ENCODE data around the gene USO1.
"Not testable (repeated sequence)": the region's sequence is repeated elsewhere in the genome, so short reads cannot be mapped to it uniquely, and the experiment has no call there.

Gene USO1

GRCh38 chr4:75715105-75715799, 9.1 kb upstream of the USO1 start:
- H3K27me3 ChIP-seq (ENCODE audit: low read depth, low read length): no peaks in the 10 kb centered on the region
- H3K4me3 ChIP-seq (ENCODE audit: low read depth in 1 of 2, low read length in 2 of 2): no peak overlapping the region
- peaks cover 0 to 16% of the 10 kb centered on the region in 2 donors for H3K4me1 ChIP-seq (ENCODE audit: control insufficient read depth in 1 of 2, insufficient read depth in 2 of 2, low read length in 2 of 2)
- H3K36me3 ChIP-seq (ENCODE audit: control insufficient read depth in 1 of 2, insufficient read depth in 2 of 2, low read length in 2 of 2): no peaks in the 10 kb centered on the region
- H3K27ac ChIP-seq (ENCODE audit: low read length): no peak overlapping the region
- H3K9me3 ChIP-seq (ENCODE audit: control insufficient read depth in 1 of 2, low read length in 2 of 2): no peaks in the 10 kb centered on the region

- H3K27ac ChIP-seq (ENCODE audit: low read length); H3K27me3 ChIP-seq (ENCODE audit: low read depth, low read length): not testable (repeated sequence)
- H3K4me1 ChIP-seq (ENCODE audit: control insufficient read depth in 1 of 2, insufficient read depth in 2 of 2, low read length in 2 of 2): peaks cover 0 to 16% of the 10 kb centered on the region in 2 donors
Measured at GRCh38 chr4:75716054-75716453, 8.3 kb upstream of the USO1 start.

DNA sequence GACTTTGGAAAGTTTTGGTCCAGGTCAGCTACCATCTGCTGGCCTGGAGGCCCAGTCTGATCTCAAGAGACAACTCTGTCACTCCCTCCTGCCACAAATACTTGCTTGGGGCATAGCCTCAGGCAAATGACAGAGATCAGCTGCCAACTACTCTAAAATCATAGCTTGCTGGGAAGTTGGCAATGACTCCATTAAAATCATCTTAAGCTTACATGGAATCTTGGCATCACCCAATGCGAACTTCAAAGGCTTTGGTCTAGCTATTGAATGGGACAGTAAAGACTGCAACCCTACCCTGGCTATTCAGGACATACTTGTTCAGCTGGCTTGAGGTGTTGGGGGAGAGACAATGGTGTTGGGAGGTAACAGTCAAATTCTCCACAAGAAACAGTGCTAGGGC, 7.0 kb upstream of the USO1 start:
- H3K4me3 ChIP-seq (ENCODE audit: low read depth in 1 of 2, low read length in 2 of 2): no peak overlapping the region
- H3K27ac ChIP-seq (ENCODE audit: low read length): no peak overlapping the region
- H3K4me1 ChIP-seq (ENCODE audit: control insufficient read depth in 1 of 2, insufficient read depth in 2 of 2, low read length in 2 of 2): peaks cover 0 to 21% of the 10 kb centered on the region in 2 donors
- H3K9me3 ChIP-seq (ENCODE audit: control insufficient read depth in 1 of 2, low read length in 2 of 2): no peaks in the 10 kb centered on the region
- H3K36me3 ChIP-seq (ENCODE audit: control insufficient read depth in 1 of 2, insufficient read depth in 2 of 2, low read length in 2 of 2): no peaks in the 10 kb centered on the region
- H3K27me3 ChIP-seq (ENCODE audit: low read depth, low read length): no peaks in the 10 kb centered on the region

More at GRCh38 chr4:75716054-75716453, 8.3 kb upstream of the USO1 start:
- H3K4me3 ChIP-seq (ENCODE audit: low read depth in 1 of 2, low read length in 2 of 2); H3K36me3 ChIP-seq (ENCODE audit: control insufficient read depth in 1 of 2, insufficient read depth in 2 of 2, low read length in 2 of 2); H3K9me3 ChIP-seq (ENCODE audit: control insufficient read depth in 1 of 2, low read length in 2 of 2): not testable (repeated sequence)

DNA sequence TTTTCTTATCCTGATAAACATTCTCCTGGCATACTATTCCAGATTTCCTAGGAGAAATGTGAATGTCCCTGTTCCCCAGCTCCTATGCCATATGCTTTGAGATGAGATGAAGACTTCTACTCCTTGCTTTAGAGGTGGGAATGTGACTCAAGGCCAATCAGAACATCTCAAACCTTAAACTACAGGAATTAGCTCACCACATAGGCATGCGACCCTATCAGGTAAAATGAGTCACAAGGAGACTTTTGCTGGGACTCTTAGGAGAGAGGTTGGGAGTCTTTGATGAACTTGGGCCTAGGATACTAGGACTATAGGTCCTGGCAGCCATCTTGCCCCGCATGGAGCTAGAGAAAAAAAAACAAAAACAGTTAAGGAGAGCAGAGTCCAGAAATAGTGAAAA, 5.8 kb upstream of the USO1 start:
- Histone ChIP-seq H3K36me3 (ENCODE audit: control insufficient read depth in 1 of 2, insufficient read depth in 2 of 2, low read length in 2 of 2) (no peaks in the 10 kb centered on the region), H3K27me3 (ENCODE audit: low read depth, low read length) (no peaks in the 10 kb centered on the region), H3K27ac (ENCODE audit: low read length) (no peak overlapping the region), H3K4me1 (ENCODE audit: control insufficient read depth in 1 of 2, insufficient read depth in 2 of 2, low read length in 2 of 2) (peaks cover 5 to 32% of the 10 kb centered on the region in 2 donors), H3K9me3 (ENCODE audit: control insufficient read depth in 1 of 2, low read length in 2 of 2) (no peaks in the 10 kb centered on the region), H3K4me3 (ENCODE audit: low read depth in 1 of 2, low read length in 2 of 2) (no peak overlapping the region)

DNA sequence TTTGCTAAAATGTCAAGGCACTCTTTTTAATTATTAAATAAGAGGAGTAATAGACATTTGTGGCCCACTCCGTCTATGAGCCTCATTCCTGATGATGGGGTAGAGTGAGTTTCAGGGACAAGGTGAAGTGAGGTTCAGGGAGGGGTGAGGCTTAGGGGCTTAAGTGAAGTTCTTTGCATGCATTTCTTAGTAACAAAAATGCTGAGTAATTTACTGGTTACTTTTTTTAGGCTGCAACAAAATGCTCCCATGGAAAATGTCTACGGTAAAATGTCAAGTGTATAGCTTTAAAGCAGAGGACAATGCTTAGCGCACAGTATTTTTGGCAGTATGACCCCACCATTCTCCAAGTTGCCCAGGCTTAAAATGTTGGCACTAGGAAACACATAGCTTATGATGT, 2.0 kb upstream of the USO1 start:
- no peaks in the 10 kb centered on the region for H3K9me3 ChIP-seq (ENCODE audit: control insufficient read depth in 1 of 2, low read length in 2 of 2)
- H3K27ac ChIP-seq (ENCODE audit: low read length): no peak overlapping the region
- H3K4me3 ChIP-seq (ENCODE audit: low read depth in 1 of 2, low read length in 2 of 2): no peak overlapping the region
- peaks cover 0 to 5% of the 10 kb centered on the region in 2 donors for H3K36me3 ChIP-seq (ENCODE audit: control insufficient read depth in 1 of 2, insufficient read depth in 2 of 2, low read length in 2 of 2)
- H3K4me1 ChIP-seq (ENCODE audit: control insufficient read depth in 1 of 2, insufficient read depth in 2 of 2, low read length in 2 of 2): peaks cover 13 to 38% of the 10 kb centered on the region in 2 donors
- no peaks in the 10 kb centered on the region for H3K27me3 ChIP-seq (ENCODE audit: low read depth, low read length)

GRCh38 chr4:75723163-75724065, 963 bp upstream of the USO1 start:
- peak overlapping the region; percentile 96 for H3K27ac ChIP-seq (ENCODE audit: low read length)
- no peaks in the 10 kb centered on the region for H3K9me3 ChIP-seq (ENCODE audit: control insufficient read depth in 1 of 2, low read length in 2 of 2)
- no peaks in the 10 kb centered on the region for H3K27me3 ChIP-seq (ENCODE audit: low read depth, low read length)
- peak overlapping the region; percentile 87 to 88 for H3K4me3 ChIP-seq (ENCODE audit: low read depth in 1 of 2, low read length in 2 of 2)
- H3K36me3 ChIP-seq (ENCODE audit: control insufficient read depth in 1 of 2, insufficient read depth in 2 of 2, low read length in 2 of 2): peaks cover 0 to 5% of the 10 kb centered on the region in 2 donors
- peaks cover 13 to 38% of the 10 kb centered on the region in 2 donors for H3K4me1 ChIP-seq (ENCODE audit: control insufficient read depth in 1 of 2, insufficient read depth in 2 of 2, low read length in 2 of 2)

DNA sequence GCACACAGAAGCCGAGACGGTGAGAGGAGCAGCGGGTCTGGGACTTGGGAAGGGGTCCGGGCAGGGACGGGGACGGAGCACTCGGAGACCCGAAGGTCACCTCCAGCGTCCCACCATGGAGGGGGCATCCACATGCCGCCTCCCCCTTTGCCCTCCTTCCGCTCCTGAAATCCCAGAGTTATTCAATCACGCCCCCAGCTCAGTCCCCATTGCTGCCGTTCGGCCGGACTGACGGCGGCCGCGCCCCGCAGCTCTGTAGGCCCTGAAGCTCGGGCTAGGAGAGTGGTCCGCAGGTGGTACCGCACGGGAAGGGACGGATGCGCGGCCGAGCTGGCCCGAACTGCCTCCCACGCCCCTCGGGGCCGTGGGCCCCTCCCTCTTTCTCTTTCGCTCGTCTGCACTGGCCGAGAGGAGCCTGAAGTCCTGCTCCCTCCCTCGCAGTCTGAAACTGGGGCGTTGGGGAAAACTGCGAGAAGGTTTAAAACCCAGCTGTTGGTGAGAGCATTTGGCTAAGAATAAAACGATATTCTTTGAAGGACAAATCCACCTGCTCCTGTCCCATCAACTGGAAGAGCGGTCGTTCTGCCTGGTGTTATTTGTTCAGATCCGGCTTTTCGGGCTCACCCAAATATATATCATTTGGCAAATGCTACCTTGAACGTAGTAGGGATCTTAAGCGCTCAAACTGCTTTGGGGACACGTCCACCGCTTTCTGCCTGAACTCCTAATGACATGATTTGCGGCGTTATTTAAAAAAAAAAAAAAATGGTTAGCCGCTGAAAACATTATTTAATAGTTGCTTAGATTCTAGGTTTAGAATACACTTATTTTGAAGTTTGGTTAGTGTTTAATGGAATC, 719 bp downstream of the USO1 start:
- no peaks in the 10 kb centered on the region for H3K9me3 ChIP-seq (ENCODE audit: control insufficient read depth in 1 of 2, low read length in 2 of 2)
- H3K4me1 ChIP-seq (ENCODE audit: control insufficient read depth in 1 of 2, insufficient read depth in 2 of 2, low read length in 2 of 2): peaks cover 13 to 38% of the 10 kb centered on the region in 2 donors
- H3K27ac ChIP-seq (ENCODE audit: low read length): peak overlapping the region; percentile 96
- no peaks in the 10 kb centered on the region for H3K27me3 ChIP-seq (ENCODE audit: low read depth, low read length)
- peak overlapping the region; percentile 87 to 88 for H3K4me3 ChIP-seq (ENCODE audit: low read depth in 1 of 2, low read length in 2 of 2)
- peaks cover 0 to 5% of the 10 kb centered on the region in 2 donors for H3K36me3 ChIP-seq (ENCODE audit: control insufficient read depth in 1 of 2, insufficient read depth in 2 of 2, low read length in 2 of 2)

DNA sequence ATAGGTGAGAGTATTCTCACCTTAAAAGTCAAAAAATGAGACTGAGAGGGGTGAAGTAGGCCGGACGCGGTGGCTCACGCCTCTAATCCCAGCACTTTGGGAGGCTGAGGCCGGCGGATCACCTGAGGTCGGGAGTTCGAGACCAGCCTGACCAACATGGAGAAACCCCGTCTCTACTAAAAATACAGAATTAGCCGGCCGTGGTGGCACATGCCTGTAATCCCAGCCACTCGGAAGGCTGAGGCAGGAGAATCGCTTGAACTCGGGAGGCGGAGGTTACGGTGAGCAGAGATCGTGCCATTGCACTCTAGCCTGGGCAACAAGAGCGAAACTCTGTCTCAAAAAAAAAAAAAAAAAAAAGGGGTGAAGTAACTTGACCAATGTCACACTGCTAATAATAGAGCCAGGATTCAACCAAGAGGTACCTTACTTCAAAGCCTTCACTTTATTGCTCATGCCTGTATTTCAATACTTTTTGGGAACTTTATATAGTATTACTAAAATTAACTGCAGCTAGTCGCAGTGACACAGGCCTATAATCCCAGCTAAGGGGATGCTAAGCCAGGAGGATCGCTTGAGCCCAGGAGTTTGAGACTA, 1.7 kb downstream of the USO1 start:
- Histone ChIP-seq H3K4me3 (ENCODE audit: low read depth in 1 of 2, low read length in 2 of 2) (peak overlapping the region; percentile 87 to 88), H3K4me1 (ENCODE audit: control insufficient read depth in 1 of 2, insufficient read depth in 2 of 2, low read length in 2 of 2) (peaks cover 13 to 41% of the 10 kb centered on the region in 2 donors), H3K27ac (ENCODE audit: low read length) (peak overlapping the region; percentile 18)
- H3K36me3 ChIP-seq (ENCODE audit: control insufficient read depth in 1 of 2, insufficient read depth in 2 of 2, low read length in 2 of 2); H3K9me3 ChIP-seq (ENCODE audit: control insufficient read depth in 1 of 2, low read length in 2 of 2); H3K27me3 ChIP-seq (ENCODE audit: low read depth, low read length): not testable (repeated sequence)

DNA sequence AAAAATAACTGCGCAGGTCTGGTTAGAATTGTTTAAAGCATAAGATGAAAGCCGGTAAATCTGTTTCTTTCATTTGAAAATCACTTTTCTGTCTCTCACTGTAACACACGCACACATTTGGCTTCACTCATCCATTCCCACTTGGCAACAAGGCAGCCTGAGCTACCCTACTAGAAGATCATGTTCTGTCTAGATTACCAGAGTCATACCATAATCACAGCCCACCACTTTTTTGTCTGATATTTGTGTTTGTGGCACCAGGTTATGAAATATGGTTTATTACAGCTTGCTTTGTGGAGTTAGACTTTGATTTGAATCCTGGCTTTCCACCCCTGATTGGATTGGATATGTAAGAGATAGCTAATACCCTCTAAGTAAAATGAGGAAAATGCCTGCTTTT, 2.2 kb downstream of the USO1 start:
- H3K27me3 ChIP-seq (ENCODE audit: low read depth, low read length): no peaks in the 10 kb centered on the region
- H3K4me3 ChIP-seq (ENCODE audit: low read depth in 1 of 2, low read length in 2 of 2): peak overlapping the region in 1 of 2 donors; percentile 27
- H3K9me3 ChIP-seq (ENCODE audit: control insufficient read depth in 1 of 2, low read length in 2 of 2): no peaks in the 10 kb centered on the region
- peaks cover 13 to 41% of the 10 kb centered on the region in 2 donors for H3K4me1 ChIP-seq (ENCODE audit: control insufficient read depth in 1 of 2, insufficient read depth in 2 of 2, low read length in 2 of 2)
- H3K36me3 ChIP-seq (ENCODE audit: control insufficient read depth in 1 of 2, insufficient read depth in 2 of 2, low read length in 2 of 2): peaks cover 0 to 5% of the 10 kb centered on the region in 2 donors
- H3K27ac ChIP-seq (ENCODE audit: low read length): peak overlapping the region; percentile 18

DNA sequence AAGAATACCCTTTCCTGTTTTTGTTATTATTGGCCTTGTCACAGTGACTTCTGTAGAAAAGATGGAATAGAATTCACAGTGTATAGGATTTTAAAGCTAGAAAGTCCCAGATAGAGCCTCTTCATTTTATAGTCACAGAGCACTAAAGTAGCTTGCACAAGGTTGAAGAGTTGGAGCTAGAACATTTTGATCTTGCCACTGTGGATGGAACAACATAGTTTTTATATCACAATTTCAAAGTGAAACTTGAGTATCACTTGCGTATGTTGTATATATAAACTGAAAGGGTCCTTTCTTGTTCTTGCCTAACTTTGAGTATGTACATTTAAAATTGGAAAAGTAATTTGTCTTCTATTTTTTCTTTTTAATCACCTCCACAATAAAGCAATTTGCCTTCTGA, 2.7 kb downstream of the USO1 start:
- peaks cover 13 to 40% of the 10 kb centered on the region in 2 donors for H3K4me1 ChIP-seq (ENCODE audit: control insufficient read depth in 1 of 2, insufficient read depth in 2 of 2, low read length in 2 of 2)

More for the DNA sequence above, 2.7 kb downstream of the USO1 start:
- peak overlapping the region in 1 of 2 donors; percentile 27 for H3K4me3 ChIP-seq (ENCODE audit: low read depth in 1 of 2, low read length in 2 of 2)
- H3K36me3 ChIP-seq (ENCODE audit: control insufficient read depth in 1 of 2, insufficient read depth in 2 of 2, low read length in 2 of 2): peaks cover 0 to 5% of the 10 kb centered on the region in 2 donors
- peak overlapping the region; percentile 18 for H3K27ac ChIP-seq (ENCODE audit: low read length)
- no peaks in the 10 kb centered on the region for H3K9me3 ChIP-seq (ENCODE audit: control insufficient read depth in 1 of 2, low read length in 2 of 2)
- no peaks in the 10 kb centered on the region for H3K27me3 ChIP-seq (ENCODE audit: low read depth, low read length)

Data from muscle layer of duodenum (tissue), 2 donors.